Camera-type eye (tissue), 1 donor: Measurements from ENCODE around the gene GRK7. TPM values are rescaled to one million over a fixed set of nuclear protein-coding genes. Genes with fewer than 3 reads are reported as not detected.

ENCODE experiments used
- total RNA-seq: library from RNA; depleted of rRNA; stranded (reverse); fragments of >200 nt; gene quantifications from one replicate; pipeline ENCODE4 v1.2.3, GENCODE V29; 2014

The GRK7 gene, protein sequence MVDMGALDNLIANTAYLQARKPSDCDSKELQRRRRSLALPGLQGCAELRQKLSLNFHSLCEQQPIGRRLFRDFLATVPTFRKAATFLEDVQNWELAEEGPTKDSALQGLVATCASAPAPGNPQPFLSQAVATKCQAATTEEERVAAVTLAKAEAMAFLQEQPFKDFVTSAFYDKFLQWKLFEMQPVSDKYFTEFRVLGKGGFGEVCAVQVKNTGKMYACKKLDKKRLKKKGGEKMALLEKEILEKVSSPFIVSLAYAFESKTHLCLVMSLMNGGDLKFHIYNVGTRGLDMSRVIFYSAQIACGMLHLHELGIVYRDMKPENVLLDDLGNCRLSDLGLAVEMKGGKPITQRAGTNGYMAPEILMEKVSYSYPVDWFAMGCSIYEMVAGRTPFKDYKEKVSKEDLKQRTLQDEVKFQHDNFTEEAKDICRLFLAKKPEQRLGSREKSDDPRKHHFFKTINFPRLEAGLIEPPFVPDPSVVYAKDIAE (N-terminal part only)
- total RNA-seq = 1.3 TPM

GRCh38 chr3:141763088-141763750 is at the start of gene GRK7:
Gene GRK7 (plus strand): TSS chr3:141763408. CDS start chr3:141778285, 14,877 bp downstream.

GRCh38 chr3:141738022-141738890 is 25.0 kb upstream of the GRK7 start, which contains the start of gene RNF7:
Gene RNF7 (plus strand): TSS chr3:141738298. CDS start chr3:141738342, 44 bp downstream.

Other genes starting within 250 kb of the GRK7 start
- gene RNF7, start 25.1 kb upstream of the GRK7 start, total RNA-seq = 50.4 TPM
- 47.9 TPM for gene ATP1B3, start 113.2 kb downstream of the GRK7 start, total RNA-seq